HG03095 (cell line): ENCODE results near the gene KCNK10.
"Not testable (repeated sequence)": the region's sequence is repeated elsewhere in the genome, so short reads cannot be mapped to it uniquely, and the experiment has no call there.

ENCODE experiments used
- ATAC-seq: cut with Tn5 transposase; IDR thresholded peaks from one replicate; pipeline ENCODE4 v1.9.1; 2021; ENCODE audit warnings: moderate library complexity; ENCODE audit not compliant: unreplicated experiment

Gene KCNK10

GRCh38 chr14:88271205-88271604 lies 51.9 kb downstream of the KCNK10 start:
- no peak for ATAC-seq

GRCh38 chr14:88270776-88271175 lies 52.3 kb downstream of the KCNK10 start:
- ATAC-seq: no peak

- no peak for ATAC-seq
Measured at GRCh38 chr14:88269806-88270420, 53.2 kb downstream of the KCNK10 start.

- ATAC-seq: no peak
Measured at GRCh38 chr14:88266474-88266873, 56.6 kb downstream of the KCNK10 start.

- no peak for ATAC-seq
Measured at GRCh38 chr14:88264116-88264515, 59.0 kb downstream of the KCNK10 start.

GRCh38 chr14:88261302-88261701 lies 61.8 kb downstream of the KCNK10 start:
- not testable (repeated sequence) for ATAC-seq

- ATAC-seq: no peak
Measured at GRCh38 chr14:88258021-88258420, 65.0 kb downstream of the KCNK10 start.

- ATAC-seq: no peak
Measured at GRCh38 chr14:88256997-88257950, 65.8 kb downstream of the KCNK10 start.

GRCh38 chr14:88255798-88256197 lies 67.3 kb downstream of the KCNK10 start:
- no peak for ATAC-seq

GRCh38 chr14:88255196-88255595 lies 67.9 kb downstream of the KCNK10 start:
- no peak for ATAC-seq

- ATAC-seq: no peak
Measured at GRCh38 chr14:88252498-88252897, 70.6 kb downstream of the KCNK10 start.

GRCh38 chr14:88251650-88252049 lies 71.4 kb downstream of the KCNK10 start:
- ATAC-seq: no peak

- ATAC-seq: no peak
Measured at GRCh38 chr14:88249266-88249665, 73.8 kb downstream of the KCNK10 start.

- ATAC-seq: no peak
Measured at GRCh38 chr14:88248606-88249005, 74.5 kb downstream of the KCNK10 start.

- ATAC-seq: no peak
Measured at GRCh38 chr14:88247228-88247627, 75.8 kb downstream of the KCNK10 start.

- ATAC-seq: no peak
Measured at GRCh38 chr14:88245321-88245720, 77.7 kb downstream of the KCNK10 start.

- ATAC-seq: no peak
Measured at GRCh38 chr14:88243946-88244345, 79.1 kb downstream of the KCNK10 start.

- ATAC-seq: no peak
Measured at GRCh38 chr14:88242446-88242845, 80.6 kb downstream of the KCNK10 start.

GRCh38 chr14:88241810-88242209 lies 81.3 kb downstream of the KCNK10 start:
- no peak for ATAC-seq

GRCh38 chr14:88234442-88234841 lies 88.6 kb downstream of the KCNK10 start:
- no peak for ATAC-seq

- no peak for ATAC-seq
Measured at GRCh38 chr14:88233915-88234314, 89.2 kb downstream of the KCNK10 start.

GRCh38 chr14:88232771-88233170 lies 90.3 kb downstream of the KCNK10 start:
- ATAC-seq: no peak
